Measurements from ENCODE around the gene RIPK4.

The RIPK4 gene
- 0.14 to 1.7 reads per million in 2 donors for total RNA-seq

GRCh38 chr21:41766883-41767605 is at the start of gene RIPK4:
TSS of gene RIPK4 (minus strand) at chr21:41767052. CDS start at chr21:41767041, 11 bp downstream.
- DNase-seq = peak; percentile 43

DNA sequence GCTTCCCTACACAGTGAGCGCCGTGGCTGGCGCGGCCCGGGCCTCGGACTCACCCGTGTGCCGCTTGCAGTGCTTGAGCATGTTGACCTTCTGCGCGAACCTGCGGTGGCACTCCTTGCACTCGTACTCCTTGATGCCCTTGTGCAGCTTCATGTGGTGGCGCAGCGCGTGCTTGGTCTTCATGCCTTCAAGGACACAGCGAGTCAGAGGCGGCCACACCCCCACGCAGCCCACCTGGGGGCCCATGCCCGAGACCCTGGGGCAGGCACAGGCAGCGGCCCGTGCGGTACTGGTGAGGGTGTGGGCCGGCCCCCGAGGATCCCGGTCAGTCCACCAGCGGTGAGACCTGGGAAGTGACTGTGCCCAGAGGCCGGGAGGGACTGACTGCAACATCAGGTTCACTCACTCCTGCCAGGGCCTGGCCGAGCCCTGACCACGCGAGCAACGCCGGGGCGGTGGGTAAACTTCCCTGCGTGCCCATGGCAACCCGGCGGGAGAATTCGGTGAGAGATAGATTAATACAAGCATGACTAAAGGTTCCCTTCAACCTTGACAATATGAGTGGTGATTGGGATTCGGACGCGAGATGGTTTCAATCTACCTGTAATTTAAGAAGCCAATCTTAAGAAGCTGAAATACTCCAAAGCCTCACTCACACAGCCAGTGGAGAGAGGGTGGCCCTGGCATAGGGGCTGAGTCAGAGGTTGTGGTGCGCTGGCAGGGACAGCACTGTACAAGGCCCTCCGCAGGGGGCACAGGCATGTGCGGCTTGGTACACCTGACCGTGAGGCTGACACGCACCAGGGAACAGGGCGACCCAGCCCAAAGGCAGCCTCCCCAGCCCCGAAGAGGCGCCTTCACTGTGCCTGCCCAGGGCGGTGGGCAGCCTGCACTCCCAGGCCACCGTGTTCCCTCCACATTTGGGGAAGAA is 49.1 kb upstream of the RIPK4 start:
- DNase-seq = no peak

DNA sequence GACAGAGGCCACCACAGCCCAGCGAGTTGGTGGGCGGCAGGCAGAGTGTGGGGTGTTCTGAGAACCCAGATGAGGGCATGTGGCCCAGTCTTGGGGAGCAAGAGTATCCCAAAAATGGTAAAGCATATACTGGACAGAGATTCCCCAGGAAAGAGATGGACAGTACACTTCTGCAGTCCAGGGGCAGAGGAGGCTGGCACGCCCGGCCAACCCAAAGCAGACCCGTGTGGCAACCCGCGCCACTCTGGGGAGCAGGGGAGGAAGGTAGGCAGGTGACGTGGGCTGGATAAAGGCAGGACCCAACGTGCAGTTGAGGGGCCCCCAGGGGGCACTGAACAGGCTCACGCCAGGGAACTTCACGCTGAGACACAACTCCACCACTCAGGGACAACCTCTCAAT is 46.4 kb upstream of the RIPK4 start:
- no peak for DNase-seq

DNA sequence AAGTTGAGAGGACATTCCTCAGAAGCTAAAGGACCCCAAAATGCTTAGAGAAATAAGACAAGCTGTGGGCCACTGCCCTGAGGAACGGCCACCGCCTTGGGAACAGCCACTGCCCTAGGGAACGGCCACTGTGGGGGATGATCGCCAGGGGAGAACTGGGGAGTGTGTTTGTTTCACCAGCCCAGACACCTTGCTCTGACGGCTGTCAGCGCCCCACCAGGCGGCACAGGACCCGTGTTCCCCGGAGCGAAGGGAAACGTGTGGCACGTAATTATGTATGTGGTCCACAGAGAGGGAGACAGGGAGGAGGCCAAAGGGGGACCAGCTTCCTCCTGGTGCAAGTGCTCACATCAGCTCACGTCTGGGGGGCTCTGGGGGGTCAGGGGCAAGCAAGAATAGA is 45.8 kb upstream of the RIPK4 start:
- no peak for DNase-seq

DNA sequence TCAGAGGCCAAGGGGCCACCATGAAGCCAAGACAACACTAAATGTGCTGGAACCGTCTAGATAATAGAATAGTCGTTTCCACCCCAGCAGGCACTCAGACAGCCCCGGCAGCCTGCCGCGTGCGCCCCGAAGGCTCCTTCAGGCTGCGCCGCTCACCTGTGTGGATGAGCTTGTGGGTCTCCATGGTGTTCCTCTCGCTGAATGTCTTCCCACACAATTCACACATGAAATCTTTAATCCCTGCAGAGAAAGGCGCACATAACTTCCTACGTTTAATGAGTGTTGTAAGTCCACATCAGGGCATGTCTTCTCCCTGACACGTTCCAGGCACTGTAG is 43.7 kb upstream of the RIPK4 start:
- DNase-seq = no peak

- no peak for DNase-seq
Measured at GRCh38 chr21:41809891-41810596, 43.2 kb upstream of the RIPK4 start.

- no peak for DNase-seq
Measured at GRCh38 chr21:41808846-41809245, 42.0 kb upstream of the RIPK4 start.

DNA sequence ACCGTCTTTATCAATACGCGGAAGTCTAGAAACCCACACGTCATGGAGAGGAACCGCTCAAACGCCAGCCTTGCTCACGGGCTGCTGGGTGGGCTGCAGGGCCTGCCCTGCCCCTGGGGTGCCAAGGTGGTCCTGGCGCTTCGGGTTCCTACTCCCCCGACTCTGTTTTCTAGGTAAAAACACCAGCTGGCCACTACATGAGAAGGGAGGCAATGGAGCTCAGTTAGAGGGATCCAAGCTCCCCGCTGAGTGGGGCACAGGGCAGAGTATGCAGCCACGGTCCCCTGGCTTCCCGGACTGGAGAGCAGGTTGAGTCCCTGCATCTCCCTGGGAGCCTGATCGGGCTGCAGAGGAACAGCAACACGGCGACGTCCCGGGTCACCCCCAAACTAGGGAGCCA is 41.2 kb upstream of the RIPK4 start:
- no peak for DNase-seq

GRCh38 chr21:41806773-41807172 is 39.9 kb upstream of the RIPK4 start:
- no peak for DNase-seq

DNA sequence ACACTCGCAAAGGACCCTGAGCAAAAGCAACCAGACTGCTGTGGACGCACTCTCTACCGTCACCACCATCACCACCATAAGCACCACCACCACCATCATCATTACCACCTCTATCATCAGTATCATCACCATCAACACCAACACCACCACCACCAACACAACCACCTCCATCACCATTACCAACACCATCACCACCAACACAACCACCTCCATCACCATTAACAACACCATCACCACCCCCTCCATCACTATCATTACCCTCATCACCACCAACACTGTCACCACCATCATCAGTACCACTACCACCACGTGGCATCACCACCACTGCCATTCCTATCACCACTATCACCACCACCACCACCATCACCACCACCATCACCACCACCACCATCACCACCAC is 38.8 kb upstream of the RIPK4 start:
- no peak for DNase-seq

DNA sequence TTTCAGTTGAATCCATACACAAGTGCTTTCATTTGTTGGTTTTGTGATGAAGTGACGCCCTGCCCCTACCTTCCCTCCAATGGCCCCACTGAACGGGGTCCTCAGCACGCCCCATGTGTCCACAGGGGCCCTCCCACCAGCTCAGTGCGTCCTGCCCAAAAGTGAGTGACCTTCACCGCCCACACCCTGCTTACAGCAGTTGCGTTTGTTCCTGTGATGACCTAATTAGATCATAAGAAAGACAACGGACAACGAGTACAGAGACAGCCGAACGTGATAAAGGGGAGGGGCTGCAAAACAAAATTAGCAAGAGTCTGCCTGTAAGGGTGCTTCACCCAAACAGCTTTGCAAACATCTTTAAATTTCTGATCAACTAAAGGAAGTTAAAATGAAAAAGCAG is 38.2 kb upstream of the RIPK4 start:
- DNase-seq = no peak

- DNase-seq = no peak
Measured at GRCh38 chr21:41804381-41804780, 37.5 kb upstream of the RIPK4 start.

DNA sequence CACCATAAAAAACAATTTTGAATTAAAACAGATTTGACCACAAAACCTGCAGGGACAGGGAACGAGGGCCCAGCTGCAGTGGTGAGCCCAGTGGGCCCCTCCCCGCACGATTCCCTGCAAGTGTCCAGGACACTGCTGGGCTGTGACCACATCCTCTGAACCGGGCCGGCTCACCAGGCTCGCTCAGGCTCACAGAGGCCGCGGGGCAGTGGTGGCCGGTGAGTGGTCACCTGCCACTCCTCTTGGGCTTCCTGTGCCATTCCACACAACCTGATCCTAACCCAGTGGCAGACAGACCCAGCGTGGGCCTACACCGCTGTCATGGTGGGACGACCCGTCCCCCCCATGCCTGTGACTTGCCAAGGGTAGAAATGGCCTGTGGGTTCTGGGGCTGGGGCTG is 36.5 kb upstream of the RIPK4 start:
- DNase-seq = no peak

DNA sequence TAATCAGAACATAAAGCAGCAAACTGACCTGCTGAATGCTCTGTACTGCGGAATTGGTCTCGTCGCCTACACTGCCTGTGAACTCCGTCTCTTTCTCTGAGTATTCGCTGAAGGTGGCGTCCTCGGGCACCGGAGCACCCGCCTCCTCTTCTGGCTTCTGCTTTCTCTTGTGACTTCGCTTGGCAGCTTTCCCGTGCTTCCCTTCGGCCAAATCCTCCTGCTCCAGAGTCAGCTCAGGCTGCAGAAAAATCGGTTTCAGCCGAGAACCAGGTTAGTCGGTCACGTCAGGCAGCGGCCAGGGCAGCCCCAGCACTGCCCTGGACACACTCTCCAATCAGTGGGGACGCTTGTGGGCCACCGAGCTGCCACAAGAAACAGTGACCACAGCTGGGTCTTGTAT is 35.8 kb upstream of the RIPK4 start:
- DNase-seq = no peak

DNA sequence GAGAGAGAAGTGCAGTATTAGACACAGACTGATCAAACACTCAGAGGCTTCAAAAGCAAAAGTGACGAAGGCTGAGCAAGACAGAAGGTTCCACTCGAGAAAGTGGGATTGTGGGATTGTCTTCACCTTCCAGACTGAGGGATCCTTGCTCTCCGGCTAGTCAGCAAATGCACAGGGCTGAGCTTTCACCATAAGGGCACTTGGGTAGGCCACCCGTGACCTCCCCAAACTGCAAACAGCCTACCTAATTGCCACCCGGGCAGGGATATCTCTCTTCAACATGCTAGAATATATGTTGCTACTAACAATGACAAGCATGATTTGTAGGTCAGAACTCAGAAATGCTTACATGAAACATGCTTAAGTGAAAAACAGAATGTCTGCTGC is 35.3 kb upstream of the RIPK4 start:
- no peak for DNase-seq

DNA sequence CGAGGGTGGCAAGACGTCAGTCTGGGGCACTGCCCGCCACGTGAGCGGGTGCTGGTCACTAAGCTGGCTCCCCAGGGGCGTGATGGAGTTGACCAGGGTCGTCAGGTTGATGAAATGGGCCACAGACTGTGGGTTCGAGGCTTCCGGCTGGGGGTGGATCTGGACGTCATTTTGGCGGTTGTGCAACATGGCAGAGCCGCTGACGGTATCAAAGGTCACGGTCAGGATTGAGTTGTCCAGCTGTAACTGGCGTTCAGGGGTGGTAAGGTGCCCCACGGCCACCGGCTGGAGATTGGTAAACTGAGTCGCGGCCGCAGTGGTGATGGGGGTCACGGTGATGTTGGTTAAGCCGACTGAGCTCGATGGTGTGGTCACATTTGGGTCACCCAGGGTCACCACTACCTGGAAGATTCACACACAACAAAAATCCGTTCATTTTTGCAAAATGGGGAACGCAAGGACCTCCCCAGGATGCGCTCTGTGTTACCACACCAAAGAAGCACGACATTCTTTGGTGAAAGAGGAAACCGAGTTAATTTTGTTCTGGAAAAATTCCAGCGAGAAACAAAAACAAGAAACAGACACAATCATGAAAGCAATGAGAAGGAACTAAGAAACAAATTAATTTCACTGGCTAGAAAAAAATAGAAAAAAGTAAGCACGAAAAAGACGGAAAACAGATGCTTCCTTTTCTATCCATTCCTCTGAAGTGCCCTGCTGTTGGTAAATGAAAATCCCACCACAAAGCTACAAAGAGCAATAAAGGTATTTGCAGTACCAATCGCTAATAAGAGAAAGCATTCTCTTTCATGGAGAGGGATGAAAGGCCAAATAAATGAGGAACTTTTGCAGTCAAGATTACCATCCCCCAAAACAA is 34.7 kb upstream of the RIPK4 start:
- DNase-seq = no peak

GRCh38 chr21:41800425-41801320 is 33.8 kb upstream of the RIPK4 start:
- no peak for DNase-seq

GRCh38 chr21:41799763-41800162 is 32.9 kb upstream of the RIPK4 start:
- no peak for DNase-seq

DNA sequence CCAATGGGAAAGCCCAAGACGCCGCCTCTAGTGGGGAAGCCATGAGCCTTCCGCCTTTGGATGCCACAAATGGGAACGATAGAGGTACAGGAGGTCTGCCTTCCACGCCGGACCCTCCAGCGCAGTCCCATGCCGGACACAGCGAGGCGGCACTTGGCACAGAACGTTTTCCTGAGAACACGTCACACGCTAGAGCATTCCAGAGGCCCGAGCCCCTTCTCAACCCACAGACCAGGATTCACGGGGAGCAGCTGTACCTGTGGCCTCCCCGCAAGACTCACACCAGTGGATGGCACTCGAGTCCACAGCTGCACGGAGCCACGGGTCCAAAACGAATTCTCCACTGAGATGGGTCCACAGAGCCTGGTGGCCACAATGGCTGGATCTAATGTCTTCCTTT is 31.5 kb upstream of the RIPK4 start:
- DNase-seq = no peak

DNA sequence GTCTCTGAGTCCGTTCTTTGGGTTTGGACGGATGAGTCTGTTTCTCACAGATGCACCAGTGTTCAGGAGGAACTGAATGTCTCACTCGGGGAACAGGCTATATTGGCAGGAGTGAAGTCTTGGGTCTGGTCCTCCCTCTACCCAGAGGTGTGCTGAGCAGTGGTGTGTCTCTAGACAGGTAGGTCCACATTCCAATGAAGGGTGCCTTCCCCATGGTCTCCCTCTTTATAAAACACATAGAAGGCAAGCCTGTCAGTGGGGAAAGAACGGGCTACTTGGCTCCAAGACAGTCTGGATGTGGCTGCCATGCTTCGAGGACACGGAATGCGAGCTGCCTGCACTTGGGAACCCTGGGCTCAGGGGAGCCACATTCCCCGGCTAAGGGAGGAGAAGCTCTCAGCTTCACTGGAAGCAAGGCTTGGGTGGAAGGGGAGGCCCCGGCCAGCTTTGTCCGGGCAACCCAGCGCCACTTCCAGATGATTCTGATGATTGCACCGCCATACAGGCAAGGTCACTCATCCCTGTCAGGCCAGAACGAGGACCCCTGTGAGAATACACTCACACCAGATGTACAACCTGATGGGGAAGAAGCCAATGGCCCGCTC is 29.7 kb upstream of the RIPK4 start:
- no peak for DNase-seq

- no peak for DNase-seq
Measured at GRCh38 chr21:41795726-41796125, 28.9 kb upstream of the RIPK4 start.

Data from T-helper 9 cell (primary cell).